ENCODE results near the gene DERL3. TPM values are rescaled to one million over a fixed set of nuclear protein-coding genes. Genes with fewer than 3 reads are reported as not detected.

DERL3 gene
- total RNA-seq, 1 experiment from 2014 or later = 9.8 TPM

DNA sequence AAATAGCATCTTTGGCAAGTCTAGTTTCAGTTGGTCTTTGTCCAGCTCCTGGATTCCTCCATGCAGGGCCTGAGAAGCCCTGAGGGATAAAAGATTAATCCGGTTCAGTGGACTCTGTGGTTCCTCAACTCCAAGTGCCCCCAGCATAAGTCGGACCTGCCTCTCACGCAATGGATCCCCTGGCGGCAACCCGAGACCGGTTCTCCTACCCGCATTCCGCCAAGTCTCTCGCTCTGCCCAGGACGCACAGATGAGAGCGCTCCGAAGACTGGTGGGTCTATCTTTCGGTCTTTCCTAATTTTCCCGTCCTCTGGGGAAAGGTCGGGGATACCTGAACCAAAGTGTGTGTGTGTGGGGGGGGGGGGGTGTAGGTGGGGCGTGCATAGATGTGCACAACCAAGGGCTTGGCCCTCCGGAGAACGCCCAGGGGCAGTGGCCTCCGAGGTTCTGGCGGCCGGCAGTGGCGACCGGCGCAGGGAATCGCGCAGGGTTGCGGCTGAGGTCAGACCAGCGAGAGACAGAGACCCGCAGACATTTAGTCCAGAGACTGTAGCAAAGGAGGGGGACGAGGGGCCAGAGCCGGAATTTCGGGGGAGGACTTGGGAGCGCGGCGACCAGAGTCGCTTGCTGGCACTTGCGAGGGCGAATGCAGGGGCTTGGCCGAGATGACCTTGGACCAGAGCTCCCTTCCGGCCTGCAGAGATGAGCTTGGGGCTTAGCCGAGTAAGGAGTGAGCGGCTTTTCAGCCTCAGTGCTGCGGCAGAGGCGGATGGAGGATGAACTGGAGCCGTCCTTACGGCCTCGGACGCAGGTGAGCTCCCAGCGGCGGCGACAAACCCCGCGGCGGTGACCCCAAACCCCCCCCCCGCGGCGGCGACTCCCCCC is 18.2 kb upstream of the DERL3 start:
- Histone ChIP-seq H3K79me1 (ENCODE audit: insufficient read depth, low read depth, low read length, poor library complexity, severe bottlenecking) (no peaks in the 10 kb centered on the region), H2BK5ac (ENCODE audit: insufficient read length, low read length) (no peak overlapping the region), H3K4me1 (ENCODE audit: insufficient read depth, low read length) (0 out of 2 replicates have a peak, but pooled peaks cover 2% of the 10 kb centered on the region), H3K18ac (ENCODE audit: insufficient read length, low read depth, low read length) (peak overlapping the region; percentile 9), H4K5ac (ENCODE audit: insufficient read length, low read depth, low read length) (no peak overlapping the region), H3K56ac (ENCODE audit: insufficient read length, low read depth, low read length) (no peak overlapping the region), H3K79me2 (ENCODE audit: insufficient read depth, low read length) (no peaks in the 10 kb centered on the region), H4K8ac (replicated peaks; ENCODE audit: insufficient read length, low read depth, low read length) (no peak overlapping the region), H3T11ph (ENCODE audit: low read length) (no peak overlapping the region), H3K9me3 (ENCODE audit: control insufficient read depth, low read depth, low read length) (no peaks in the 10 kb centered on the region), H2BK20ac (ENCODE audit: low read depth, low read length, poor library complexity, severe bottlenecking) (no peak overlapping the region), H2BK120ac (ENCODE audit: low read depth, low read length, poor library complexity, severe bottlenecking) (no peak overlapping the region), H3K4ac (ENCODE audit: low read depth, low read length) (no peak overlapping the region), H3K4me2 (ENCODE audit: insufficient read depth, insufficient read length, low read length) (peak overlapping the region; percentile 91), H3K27me3 (ENCODE audit: insufficient read depth, low read length) (no peaks in the 10 kb centered on the region), H2BK12ac (ENCODE audit: insufficient read length, low read depth, low read length) (no peak overlapping the region), H3K27ac (ENCODE audit: insufficient read length, low read depth, low read length) (no peak overlapping the region), H4K91ac (ENCODE audit: insufficient read length, low read depth, low read length) (no peak overlapping the region), H2AK5ac (ENCODE audit: insufficient read length, low read length) (no peak overlapping the region), H3K9ac (ENCODE audit: extremely low read depth, insufficient read length, low read length) (peak overlapping the region; percentile 49), H3K23me2 (ENCODE audit: insufficient read length, low read depth, low read length, poor library complexity, severe bottlenecking) (peaks cover 14% of the 10 kb centered on the region), H3K14ac (ENCODE audit: insufficient read depth, low read length) (peak overlapping the region; percentile 28), H4K20me1 (ENCODE audit: control insufficient read depth, insufficient read depth, insufficient read length) (no peaks in the 10 kb centered on the region), H2BK15ac (ENCODE audit: low read depth, low read length) (no peak overlapping the region), H2AFZ (ENCODE audit: low read length) (no peak overlapping the region), H3K23ac (ENCODE audit: insufficient read length, low read depth, low read length) (no peak overlapping the region)
- peak overlapping the region; percentile 83 for H3K4me3 Mint-ChIP-seq
- H3K9me3 Mint-ChIP-seq = no peaks in the 10 kb centered on the region; a peak in 1 of 5 replicates
- no peaks in the 10 kb centered on the region for H3K27me3 Mint-ChIP-seq (ENCODE audit: low read depth)
- H3K4me1 Mint-ChIP-seq = peaks cover 20 to 21% of the 10 kb centered on the region in 2 experiments
- peak; percentile 71 for DNase-seq
- peak overlapping the region; percentile 92 to 97 (median 95); a peak in 6 of 7 replicates for H3K27ac Mint-ChIP-seq
- TF ChIP-seq CTCF (conservative IDR thresholded peaks at IDR 0.05) = peak; percentile 38; the same call in 1 of the 3 replicates
- WGBS (ENCODE audit: extremely low coverage, insufficient read length, low lambda C conversion rate) = no CpG with 5 or more reads among the region's 58 CpGs
- no peaks in the 10 kb centered on the region for H3K36me3 Mint-ChIP-seq (ENCODE audit: insufficient read depth in 1 of 3, low read depth in 3 of 3)
